Stimulated activated naive CD8-positive, alpha-beta T cell treated with anti-CD3 and anti-CD28 coated beads, Interleukin-15, Interleukin-2, amounts not matched to agents 100 ng/mL and 50 ng/mL, for 24 hours (primary cell): Measurements from ENCODE around the gene STH.

Source experiments
- H3K27ac Mint-ChIP-seq: one replicate; pipeline ENCODE4 v1.8.0; 2021; ENCODE audit warnings: mild to moderate bottlenecking, mixed read lengths
- H3K27me3 Mint-ChIP-seq: one replicate; pipeline ENCODE4 v1.8.0; 2021; ENCODE audit warnings: mixed read lengths
- H3K36me3 Mint-ChIP-seq: one replicate; pipeline ENCODE4 v1.8.0; 2021; ENCODE audit warnings: low read depth, mixed read lengths
- H3K4me1 Mint-ChIP-seq: one replicate; pipeline ENCODE4 v1.8.0; 2021; ENCODE audit warnings: low read depth, mixed read lengths
- H3K4me3 Mint-ChIP-seq: one replicate; pipeline ENCODE4 v1.8.0; 2021; ENCODE audit warnings: mild to moderate bottlenecking, mixed read lengths
- H3K9me3 Mint-ChIP-seq: one replicate; pipeline ENCODE4 v1.8.0; 2021; ENCODE audit warnings: mixed read lengths

The STH gene

DNA sequence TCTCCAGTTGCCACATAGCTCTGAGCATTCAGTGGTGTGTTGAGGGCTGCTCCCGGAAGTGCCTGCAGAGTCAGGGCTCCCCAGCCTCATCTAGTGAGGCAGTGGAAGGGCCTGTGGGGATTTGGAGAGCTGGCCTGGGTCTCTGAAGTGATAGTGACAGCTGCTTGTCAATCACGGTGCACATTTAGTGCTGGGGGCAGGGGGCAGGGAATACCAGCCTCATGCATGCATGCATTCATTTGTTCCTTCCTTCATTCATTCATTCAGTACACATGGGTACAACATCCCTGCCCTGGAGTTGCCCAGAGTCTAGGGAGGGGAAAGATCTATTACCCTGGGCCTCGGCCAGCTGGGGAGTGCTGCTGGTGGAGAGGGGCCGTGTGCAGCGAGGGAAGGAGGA, 11.3 kb upstream of the STH start:
- no peaks in the 10 kb centered on the region for H3K36me3 Mint-ChIP-seq
- H3K4me1 Mint-ChIP-seq: no peaks in the 10 kb centered on the region
- no peak overlapping the region for H3K27ac Mint-ChIP-seq
- no peaks in the 10 kb centered on the region for H3K27me3 Mint-ChIP-seq
- no peaks in the 10 kb centered on the region for H3K9me3 Mint-ChIP-seq
- H3K4me3 Mint-ChIP-seq: no peak overlapping the region

DNA sequence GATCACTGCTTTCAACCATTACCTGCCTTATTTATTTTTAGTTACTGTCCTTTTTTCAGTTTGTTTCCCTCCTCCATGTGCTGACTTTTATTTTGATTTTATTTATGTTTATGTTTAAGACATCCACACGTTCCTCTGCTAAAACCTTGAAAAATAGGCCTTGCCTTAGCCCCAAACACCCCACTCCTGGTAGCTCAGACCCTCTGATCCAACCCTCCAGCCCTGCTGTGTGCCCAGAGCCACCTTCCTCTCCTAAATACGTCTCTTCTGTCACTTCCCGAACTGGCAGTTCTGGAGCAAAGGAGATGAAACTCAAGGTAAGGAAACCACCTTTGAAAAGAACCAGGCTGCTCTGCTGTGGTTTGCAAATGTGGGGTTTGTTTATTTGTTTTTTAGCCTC, 9.3 kb upstream of the STH start:
- H3K27me3 Mint-ChIP-seq: no peaks in the 10 kb centered on the region
- H3K9me3 Mint-ChIP-seq: no peaks in the 10 kb centered on the region
- H3K27ac Mint-ChIP-seq: no peak overlapping the region
- no peaks in the 10 kb centered on the region for H3K36me3 Mint-ChIP-seq
- no peak overlapping the region for H3K4me3 Mint-ChIP-seq
- H3K4me1 Mint-ChIP-seq: no peaks in the 10 kb centered on the region

DNA sequence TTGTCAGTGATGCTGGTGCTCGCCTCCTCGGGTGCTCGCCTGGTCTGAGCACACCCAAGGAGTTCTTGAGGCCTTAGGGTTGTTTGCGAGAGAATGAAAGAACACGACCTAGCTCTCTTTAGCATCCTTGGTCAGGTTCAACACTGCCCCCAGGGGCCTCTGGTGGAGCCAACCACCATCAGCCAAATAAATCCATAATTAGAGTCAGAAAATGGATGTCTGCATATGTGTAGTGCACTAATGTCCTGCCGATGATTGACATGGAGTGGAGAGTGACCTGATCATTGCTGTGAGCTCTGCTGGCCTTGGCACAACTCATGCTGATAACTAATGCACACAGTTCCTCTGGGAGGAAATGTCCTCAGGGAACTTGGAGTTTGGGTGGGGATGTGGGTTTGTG, 8.2 kb upstream of the STH start:
- H3K27me3 Mint-ChIP-seq: no peaks in the 10 kb centered on the region
- H3K4me1 Mint-ChIP-seq: no peaks in the 10 kb centered on the region
- H3K36me3 Mint-ChIP-seq: no peaks in the 10 kb centered on the region
- H3K27ac Mint-ChIP-seq: no peak overlapping the region
- no peaks in the 10 kb centered on the region for H3K9me3 Mint-ChIP-seq
- no peak overlapping the region for H3K4me3 Mint-ChIP-seq

DNA sequence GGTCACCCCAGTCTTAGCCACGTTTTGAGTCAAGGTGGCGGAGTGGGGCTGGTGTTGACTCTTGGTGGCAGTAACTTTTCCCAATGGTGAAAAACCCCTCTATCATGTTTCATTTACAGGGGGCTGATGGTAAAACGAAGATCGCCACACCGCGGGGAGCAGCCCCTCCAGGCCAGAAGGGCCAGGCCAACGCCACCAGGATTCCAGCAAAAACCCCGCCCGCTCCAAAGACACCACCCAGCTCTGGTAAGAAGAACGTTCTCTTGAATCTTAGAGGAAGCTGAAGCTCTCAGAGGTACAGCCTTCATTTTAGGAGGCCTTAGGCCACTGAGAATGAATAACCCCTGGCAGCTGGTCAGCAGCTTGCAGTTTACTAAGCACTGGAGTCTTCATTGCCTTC, 7.7 kb upstream of the STH start:
- Mint-ChIP-seq H3K36me3 (no peaks in the 10 kb centered on the region), H3K9me3 (no peaks in the 10 kb centered on the region), H3K27me3 (no peaks in the 10 kb centered on the region), H3K4me1 (no peaks in the 10 kb centered on the region), H3K4me3 (no peak overlapping the region), H3K27ac (no peak overlapping the region)

DNA sequence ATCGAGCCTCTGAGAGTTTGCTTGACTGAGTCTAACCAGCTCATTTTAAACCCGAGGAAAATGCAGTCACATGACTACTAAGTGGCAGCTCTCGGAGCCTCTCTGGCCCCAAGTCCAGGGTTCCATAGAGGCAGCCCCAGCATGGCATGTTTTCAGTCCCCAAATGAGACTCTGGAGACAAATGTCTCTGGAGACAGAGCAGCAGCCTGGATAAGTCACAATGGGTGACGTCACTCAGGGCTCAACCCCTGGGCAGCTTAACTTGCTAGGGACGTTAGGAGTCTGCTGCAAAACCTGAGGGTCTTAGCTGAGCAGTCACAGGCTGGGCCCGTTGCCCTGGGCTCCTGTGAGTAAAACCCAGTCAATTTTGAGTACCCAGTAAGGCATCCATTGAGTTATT, 6.9 kb upstream of the STH start:
- no peak overlapping the region for H3K27ac Mint-ChIP-seq
- no peaks in the 10 kb centered on the region for H3K4me1 Mint-ChIP-seq
- no peaks in the 10 kb centered on the region for H3K27me3 Mint-ChIP-seq

DNA sequence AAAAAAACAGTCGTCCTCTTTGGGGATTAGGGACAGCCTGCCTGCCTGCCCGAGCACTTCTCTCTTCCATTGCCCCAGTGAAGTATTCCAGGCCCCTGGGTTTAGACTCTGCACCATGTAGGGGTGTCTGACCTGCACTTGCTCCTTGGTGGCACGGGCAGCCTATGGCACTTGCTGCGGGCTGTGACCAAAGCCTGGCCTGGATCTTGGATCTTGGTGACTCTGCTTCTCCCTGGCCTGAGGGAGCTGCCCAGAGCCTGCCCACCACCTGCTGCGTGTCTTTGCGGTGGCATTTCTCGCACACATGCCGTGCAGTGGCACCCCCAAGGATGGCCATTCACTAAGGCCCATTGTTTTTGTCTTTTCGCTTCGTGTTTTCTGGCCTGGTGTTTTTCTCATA, 6.1 kb upstream of the STH start:
- no peak overlapping the region for H3K27ac Mint-ChIP-seq
- H3K9me3 Mint-ChIP-seq: no peaks in the 10 kb centered on the region
- H3K4me1 Mint-ChIP-seq: no peaks in the 10 kb centered on the region
- no peak overlapping the region for H3K4me3 Mint-ChIP-seq
- no peaks in the 10 kb centered on the region for H3K27me3 Mint-ChIP-seq
- no peaks in the 10 kb centered on the region for H3K36me3 Mint-ChIP-seq

More for the DNA sequence above, 6.9 kb upstream of the STH start:
- no peaks in the 10 kb centered on the region for H3K9me3 Mint-ChIP-seq
- no peaks in the 10 kb centered on the region for H3K36me3 Mint-ChIP-seq
- H3K4me3 Mint-ChIP-seq: no peak overlapping the region

DNA sequence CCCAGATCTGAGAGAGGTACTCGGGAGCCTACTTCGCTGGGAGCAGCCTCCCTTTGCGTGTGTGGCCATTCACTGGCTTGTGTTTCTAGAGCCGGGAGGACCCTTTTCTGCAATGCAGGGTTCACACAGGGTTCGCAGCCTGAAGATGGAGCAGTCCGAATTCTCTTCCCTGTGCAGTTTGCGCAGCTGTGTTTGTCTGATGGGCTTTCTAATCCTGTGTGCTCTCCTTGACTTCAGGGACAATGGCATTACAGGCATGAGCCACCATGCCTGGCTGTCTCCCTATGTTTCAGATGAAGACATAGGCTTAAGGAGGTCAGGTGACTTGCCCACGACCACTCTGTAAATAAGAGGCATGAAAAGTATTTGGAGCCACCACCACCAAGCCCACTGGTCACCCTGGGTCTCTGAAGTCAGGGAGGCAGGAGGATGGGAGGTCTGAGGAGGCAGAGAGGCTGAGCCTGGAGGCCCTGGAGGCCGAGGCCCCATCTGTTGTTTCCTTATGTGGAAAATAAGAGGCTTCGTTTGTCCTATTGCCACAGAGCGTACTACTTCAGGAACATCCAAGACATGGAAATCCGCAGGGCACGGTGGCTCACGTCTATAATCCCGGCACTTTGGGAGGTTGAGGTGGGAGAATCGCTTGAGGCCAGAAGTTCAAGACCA, 5.0 kb upstream of the STH start:
- H3K4me3 Mint-ChIP-seq: no peak overlapping the region
- H3K27ac Mint-ChIP-seq: no peak overlapping the region
- H3K27me3 Mint-ChIP-seq: no peaks in the 10 kb centered on the region
- H3K9me3 Mint-ChIP-seq: no peaks in the 10 kb centered on the region
- no peaks in the 10 kb centered on the region for H3K36me3 Mint-ChIP-seq
- H3K4me1 Mint-ChIP-seq: no peaks in the 10 kb centered on the region

DNA sequence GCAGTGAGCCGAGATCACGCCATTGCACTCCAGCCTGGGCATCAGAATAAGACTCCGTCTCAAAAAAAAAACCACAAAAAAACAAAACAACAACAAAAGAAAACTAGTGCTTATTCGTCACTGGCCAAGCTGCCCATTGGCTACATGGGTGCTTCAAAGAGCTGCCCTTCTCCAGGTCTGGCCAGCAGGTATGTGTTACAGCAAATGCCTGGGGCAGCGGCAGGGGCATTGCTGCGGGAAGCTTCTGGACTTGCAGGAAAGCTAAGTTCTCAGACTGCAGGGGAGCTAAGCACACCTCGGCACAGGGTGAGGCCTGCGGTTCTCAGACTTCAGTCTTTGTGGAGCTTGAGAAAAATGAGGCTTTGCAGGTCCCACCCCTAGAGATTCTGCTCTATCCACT, 4.1 kb upstream of the STH start:
- H3K27me3 Mint-ChIP-seq: no peaks in the 10 kb centered on the region
- H3K36me3 Mint-ChIP-seq: no peaks in the 10 kb centered on the region
- H3K4me3 Mint-ChIP-seq: no peak overlapping the region
- no peak overlapping the region for H3K27ac Mint-ChIP-seq
- H3K9me3 Mint-ChIP-seq: no peaks in the 10 kb centered on the region
- no peaks in the 10 kb centered on the region for H3K4me1 Mint-ChIP-seq

DNA sequence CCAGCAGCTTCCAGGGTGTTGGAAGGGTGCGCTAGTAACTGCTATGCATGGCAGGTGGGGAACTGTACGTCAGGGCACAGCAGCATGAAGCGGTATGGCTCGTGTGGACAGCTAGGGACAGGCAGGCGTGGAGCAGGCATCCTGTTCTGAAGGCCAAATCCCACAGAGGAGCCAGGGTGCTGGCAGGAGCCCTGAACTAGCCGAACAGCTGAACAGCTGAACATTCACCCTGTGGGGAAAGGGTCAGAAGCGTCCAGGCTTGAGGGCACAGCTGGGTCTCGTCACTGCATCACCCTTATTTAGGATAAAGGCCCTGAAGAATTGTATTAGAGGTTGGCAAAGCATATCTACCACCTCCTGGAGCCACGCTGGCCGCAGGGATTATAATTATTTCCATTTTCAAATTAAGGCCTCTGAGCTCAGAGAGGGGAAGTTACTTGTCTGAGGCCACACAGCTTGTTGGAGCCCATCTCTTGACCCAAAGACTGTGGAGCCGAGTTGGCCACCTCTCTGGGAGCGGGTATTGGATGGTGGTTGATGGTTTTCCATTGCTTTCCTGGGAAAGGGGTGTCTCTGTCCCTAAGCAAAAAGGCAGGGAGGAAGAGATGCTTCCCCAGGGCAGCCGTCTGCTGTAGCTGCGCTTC, 3.3 kb upstream of the STH start:
- no peaks in the 10 kb centered on the region for H3K27me3 Mint-ChIP-seq
- H3K27ac Mint-ChIP-seq: no peak overlapping the region
- no peaks in the 10 kb centered on the region for H3K4me1 Mint-ChIP-seq
- no peaks in the 10 kb centered on the region for H3K36me3 Mint-ChIP-seq
- no peak overlapping the region for H3K4me3 Mint-ChIP-seq
- no peaks in the 10 kb centered on the region for H3K9me3 Mint-ChIP-seq

DNA sequence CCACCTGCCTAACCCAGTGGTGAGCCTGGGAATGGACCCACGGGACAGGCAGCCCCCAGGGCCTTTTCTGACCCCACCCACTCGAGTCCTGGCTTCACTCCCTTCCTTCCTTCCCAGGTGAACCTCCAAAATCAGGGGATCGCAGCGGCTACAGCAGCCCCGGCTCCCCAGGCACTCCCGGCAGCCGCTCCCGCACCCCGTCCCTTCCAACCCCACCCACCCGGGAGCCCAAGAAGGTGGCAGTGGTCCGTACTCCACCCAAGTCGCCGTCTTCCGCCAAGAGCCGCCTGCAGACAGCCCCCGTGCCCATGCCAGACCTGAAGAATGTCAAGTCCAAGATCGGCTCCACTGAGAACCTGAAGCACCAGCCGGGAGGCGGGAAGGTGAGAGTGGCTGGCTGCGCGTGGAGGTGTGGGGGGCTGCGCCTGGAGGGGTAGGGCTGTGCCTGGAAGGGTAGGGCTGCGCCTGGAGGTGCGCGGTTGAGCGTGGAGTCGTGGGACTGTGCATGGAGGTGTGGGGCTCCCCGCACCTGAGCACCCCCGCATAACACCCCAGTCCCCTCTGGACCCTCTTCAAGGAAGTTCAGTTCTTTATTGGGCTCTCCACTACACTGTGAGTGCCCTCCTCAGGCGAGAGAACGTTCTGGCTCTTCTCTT, 2.6 kb upstream of the STH start:
- Mint-ChIP-seq H3K36me3 (no peaks in the 10 kb centered on the region), H3K9me3 (no peaks in the 10 kb centered on the region), H3K27ac (no peak overlapping the region), H3K27me3 (no peaks in the 10 kb centered on the region), H3K4me1 (no peaks in the 10 kb centered on the region), H3K4me3 (no peak overlapping the region)

DNA sequence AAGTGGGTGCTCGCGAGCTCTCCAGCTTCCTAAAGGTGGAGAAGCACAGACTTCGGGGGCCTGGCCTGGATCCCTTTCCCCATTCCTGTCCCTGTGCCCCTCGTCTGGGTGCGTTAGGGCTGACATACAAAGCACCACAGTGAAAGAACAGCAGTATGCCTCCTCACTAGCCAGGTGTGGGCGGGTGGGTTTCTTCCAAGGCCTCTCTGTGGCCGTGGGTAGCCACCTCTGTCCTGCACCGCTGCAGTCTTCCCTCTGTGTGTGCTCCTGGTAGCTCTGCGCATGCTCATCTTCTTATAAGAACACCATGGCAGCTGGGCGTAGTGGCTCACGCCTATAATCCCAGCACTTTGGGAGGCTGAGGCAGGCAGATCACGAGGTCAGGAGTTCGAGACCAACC, 1.9 kb upstream of the STH start:
- H3K27me3 Mint-ChIP-seq: no peaks in the 10 kb centered on the region
- H3K9me3 Mint-ChIP-seq: no peaks in the 10 kb centered on the region
- H3K36me3 Mint-ChIP-seq: no peaks in the 10 kb centered on the region
- H3K4me1 Mint-ChIP-seq: no peaks in the 10 kb centered on the region
- H3K4me3 Mint-ChIP-seq: no peak overlapping the region
- H3K27ac Mint-ChIP-seq: no peak overlapping the region

DNA sequence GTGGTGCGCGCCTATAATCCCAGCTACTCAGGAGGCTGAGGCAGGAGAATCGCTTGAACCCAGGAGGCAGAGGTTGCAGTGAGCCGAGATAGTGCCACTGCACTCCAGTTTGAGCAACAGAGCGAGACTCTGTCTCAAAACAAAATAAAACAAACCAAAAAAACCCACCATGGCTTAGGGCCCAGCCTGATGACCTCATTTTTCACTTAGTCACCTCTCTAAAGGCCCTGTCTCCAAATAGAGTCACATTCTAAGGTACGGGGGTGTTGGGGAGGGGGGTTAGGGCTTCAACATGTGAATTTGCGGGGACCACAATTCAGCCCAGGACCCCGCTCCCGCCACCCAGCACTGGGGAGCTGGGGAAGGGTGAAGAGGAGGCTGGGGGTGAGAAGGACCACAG, 1.4 kb upstream of the STH start:
- H3K9me3 Mint-ChIP-seq: no peaks in the 10 kb centered on the region
- H3K36me3 Mint-ChIP-seq: no peaks in the 10 kb centered on the region
- H3K4me3 Mint-ChIP-seq: no peak overlapping the region
- no peaks in the 10 kb centered on the region for H3K4me1 Mint-ChIP-seq
- no peaks in the 10 kb centered on the region for H3K27me3 Mint-ChIP-seq
- H3K27ac Mint-ChIP-seq: no peak overlapping the region

DNA sequence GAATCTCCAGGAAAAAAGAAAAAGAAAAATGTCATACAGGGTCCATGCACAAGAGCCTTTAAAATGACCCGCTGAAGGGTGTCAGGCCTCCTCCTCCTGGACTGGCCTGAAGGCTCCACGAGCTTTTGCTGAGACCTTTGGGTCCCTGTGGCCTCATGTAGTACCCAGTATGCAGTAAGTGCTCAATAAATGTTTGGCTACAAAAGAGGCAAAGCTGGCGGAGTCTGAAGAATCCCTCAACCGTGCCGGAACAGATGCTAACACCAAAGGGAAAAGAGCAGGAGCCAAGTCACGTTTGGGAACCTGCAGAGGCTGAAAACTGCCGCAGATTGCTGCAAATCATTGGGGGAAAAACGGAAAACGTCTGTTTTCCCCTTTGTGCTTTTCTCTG, 845 bp downstream of the STH start:
- Mint-ChIP-seq H3K4me1 (peaks cover 4% of the 10 kb centered on the region), H3K27me3 (no peaks in the 10 kb centered on the region), H3K36me3 (no peaks in the 10 kb centered on the region), H3K27ac (no peak overlapping the region), H3K9me3 (no peaks in the 10 kb centered on the region), H3K4me3 (no peak overlapping the region)

DNA sequence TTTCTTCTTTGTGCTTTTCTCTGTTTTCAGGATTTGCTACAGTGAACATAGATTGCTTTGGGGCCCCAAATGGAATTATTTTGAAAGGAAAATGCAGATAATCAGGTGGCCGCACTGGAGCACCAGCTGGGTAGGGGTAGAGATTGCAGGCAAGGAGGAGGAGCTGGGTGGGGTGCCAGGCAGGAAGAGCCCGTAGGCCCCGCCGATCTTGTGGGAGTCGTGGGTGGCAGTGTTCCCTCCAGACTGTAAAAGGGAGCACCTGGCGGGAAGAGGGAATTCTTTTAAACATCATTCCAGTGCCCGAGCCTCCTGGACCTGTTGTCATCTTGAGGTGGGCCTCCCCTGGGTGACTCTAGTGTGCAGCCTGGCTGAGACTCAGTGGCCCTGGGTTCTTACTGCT, 1.2 kb downstream of the STH start:
- H3K9me3 Mint-ChIP-seq: no peaks in the 10 kb centered on the region
- peaks cover 4% of the 10 kb centered on the region for H3K4me1 Mint-ChIP-seq
- H3K36me3 Mint-ChIP-seq: no peaks in the 10 kb centered on the region
- no peak overlapping the region for H3K27ac Mint-ChIP-seq
- H3K4me3 Mint-ChIP-seq: no peak overlapping the region
- no peaks in the 10 kb centered on the region for H3K27me3 Mint-ChIP-seq

DNA sequence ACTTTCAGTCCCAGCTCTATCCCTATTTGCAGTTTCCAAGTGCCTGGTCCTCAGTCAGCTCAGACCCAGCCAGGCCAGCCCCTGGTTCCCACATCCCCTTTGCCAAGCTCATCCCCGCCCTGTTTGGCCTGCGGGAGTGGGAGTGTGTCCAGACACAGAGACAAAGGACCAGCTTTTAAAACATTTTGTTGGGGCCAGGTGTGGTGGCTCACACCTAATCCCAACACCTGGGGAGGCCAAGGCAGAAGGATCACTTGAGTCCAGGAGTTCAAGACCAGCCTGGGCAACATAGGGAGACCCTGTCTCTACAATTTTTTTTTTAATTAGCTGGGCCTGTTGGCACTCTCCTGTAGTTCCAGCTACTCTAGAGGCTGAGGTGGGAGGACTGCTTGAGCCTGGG, 1.7 kb downstream of the STH start:
- Mint-ChIP-seq H3K9me3 (no peaks in the 10 kb centered on the region), H3K27ac (no peak overlapping the region), H3K36me3 (no peaks in the 10 kb centered on the region), H3K4me1 (peaks cover 4% of the 10 kb centered on the region), H3K27me3 (no peaks in the 10 kb centered on the region), H3K4me3 (no peak overlapping the region)
